HCT116 (cell line): ENCODE measurements around the gene DPYSL4. TPM values are rescaled to one million over a fixed set of nuclear protein-coding genes. Genes with fewer than 3 reads are reported as not detected.

Source experiments
- ATAC-seq: fragments of 200-7000 bp; cut with Tn5 transposase; 2 replicates; pipeline ENCODE4 v1.9.1; 2020; ENCODE audit warnings: mild to moderate bottlenecking, moderate library complexity
- BruUV-seq: library from RNA; stranded (reverse); fragments of 400-500 nt; replicated peaks from 2 replicates; lab custom pipeline; 2021; lab: Mats Ljungman, UMichigan
- CTCF ChIA-PET: fragments of 300-600 bp; sonication (Branson Sonifier 250); formaldehyde crosslinking; loops from one replicate; lab custom pipeline; 2021; ENCODE audit warnings: antibody characterized with exemption; lab: Charles Lee
- POLR2A ChIA-PET: fragments of 300-600, 350-600 bp; sonication (Branson Sonifier 250); formaldehyde crosslinking; loops from one replicate; lab custom pipeline; 2021; ENCODE audit warnings: antibody characterized with exemption; lab: Charles Lee
- RAD21 ChIA-PET, 2 experiments: fragments of 300-600 bp; sonication (Branson Sonifier 250); formaldehyde crosslinking; loops; one replicate each; lab custom pipeline; 2023; ENCODE audit warnings: low total read pairs in 2 of 2; ENCODE audit not compliant: uncharacterized antibody in 2 of 2, unreplicated experiment in 2 of 2, low non-redundant PET in 1 of 2; lab: Charles Lee
- DNase-seq: peaks from one replicate; pipeline ENCODE4 v3.0.0-alpha.2; 2010; ENCODE audit warnings: low read depth, low spot score
- H2AFZ ChIP-seq: fragments of 200-600 bp; shearing (Covaris generic), sonication (generic); 2 replicates; pipeline ENCODE4 v1.6.1; 2017; ENCODE audit warnings: low read depth, mixed run types, mixed read lengths, antibody characterized with exemption, low read length; ENCODE audit not compliant: poor library complexity, severe bottlenecking
- H3K27ac ChIP-seq: 2 replicates; pipeline ENCODE4 v1.5.1; 2012; ENCODE audit warnings: low read depth, low read length
- H3K27me3 ChIP-seq: fragments of 200-600 bp; sonication (generic); 2 replicates; pipeline ENCODE4 v1.6.1; 2016; ENCODE audit warnings: mixed run types, low read length, mixed read lengths; ENCODE audit not compliant: insufficient read depth
- H3K36me3 ChIP-seq, 2 experiments: fragments of 200-500 bp in 1 of 2; fragments of 200-600 bp in 1 of 2; sonication (Bioruptor generic) in 1 of 2; sonication (generic) in 1 of 2; 2 replicates each; pipeline versions ENCODE4 v1.5.1 to v1.6.1; 2014 to 2016; ENCODE audit warnings: low read length in 2 of 2, inconsistent platforms in 1 of 2, mixed read lengths in 1 of 2, mixed run types in 1 of 2; ENCODE audit not compliant: insufficient read depth in 2 of 2, control insufficient read depth in 1 of 2
- H3K4me1 ChIP-seq, 2 experiments: fragments of 200-600 bp in 1 of 2; sonication (generic) in 1 of 2; 2 replicates each; pipeline versions ENCODE4 v1.5.1 to v1.6.1; 2012 to 2017; ENCODE audit warnings: low read length in 2 of 2, inconsistent platforms in 1 of 2, mild to moderate bottlenecking in 1 of 2, mixed read lengths in 1 of 2, mixed run types in 1 of 2, moderate library complexity in 1 of 2; ENCODE audit not compliant: insufficient read depth in 2 of 2, control insufficient read depth in 1 of 2
- H3K4me2 ChIP-seq: fragments of 200-600 bp; sonication (generic); 2 replicates; pipeline ENCODE4 v1.6.1; 2017; ENCODE audit warnings: mixed run types, low read length, mixed read lengths
- H3K4me3 ChIP-seq, 2 experiments: fragments of 200-600 bp in 1 of 2; sonication (generic) in 1 of 2; replicated peaks in 1 of 2; 2 replicates each; pipeline ENCODE4 v1.5.1; 2011 to 2016; ENCODE audit warnings: low read length in 2 of 2, control low read depth in 1 of 2, low read depth in 1 of 2, mild to moderate bottlenecking in 1 of 2, mixed read lengths in 1 of 2, mixed run types in 1 of 2
- H3K79me2 ChIP-seq: fragments of 200-600 bp; sonication (generic); 2 replicates; pipeline ENCODE4 v1.6.1; 2017; ENCODE audit warnings: mild to moderate bottlenecking, mixed run types, low read length, moderate library complexity, mixed read lengths; ENCODE audit not compliant: insufficient read depth
- H3K9ac ChIP-seq: fragments of 200-600 bp; sonication (generic); 2 replicates; pipeline ENCODE4 v1.6.1; 2016; ENCODE audit warnings: low read length, mixed read lengths
- H3K9me2 ChIP-seq: fragments of 200-600 bp; sonication (generic), shearing (Covaris generic); 2 replicates; pipeline ENCODE4 v1.6.1; 2017; ENCODE audit warnings: mixed run types, mild to moderate bottlenecking, moderate library complexity; ENCODE audit not compliant: insufficient read depth
- H3K9me3 ChIP-seq, 2 experiments: fragments of 200-500 bp in 1 of 2; fragments of 200-600 bp in 1 of 2; sonication (Bioruptor generic) in 1 of 2; sonication (generic) in 1 of 2; 2 replicates each; pipeline ENCODE4 v1.6.1; 2014 to 2017; ENCODE audit warnings: low read length in 2 of 2, mixed read lengths in 2 of 2, inconsistent platforms in 1 of 2, low read depth in 1 of 2, mild to moderate bottlenecking in 1 of 2, mixed run types in 1 of 2, moderate library complexity in 1 of 2; ENCODE audit not compliant: control insufficient read depth in 1 of 2, insufficient read depth in 1 of 2
- H4K20me1 ChIP-seq: fragments of 200-600 bp; sonication (generic), shearing (Covaris generic); 2 replicates; pipeline ENCODE4 v1.6.1; 2017; ENCODE audit warnings: mixed run types, mild to moderate bottlenecking, moderate library complexity; ENCODE audit not compliant: insufficient read depth
- CBX3 ChIP-seq: IDR thresholded peaks from 2 replicates; pipeline ENCODE4 v1.6.1; 2012; ENCODE audit warnings: low read depth
- CEBPB ChIP-seq: IDR thresholded peaks from 2 replicates; pipeline ENCODE4 v1.6.1; 2012; ENCODE audit warnings: low read depth
- EGR1 ChIP-seq: IDR thresholded peaks from 2 replicates; pipeline ENCODE4 v1.6.1; 2012; ENCODE audit warnings: low read depth
- ELF1 ChIP-seq: IDR thresholded peaks from 2 replicates; pipeline ENCODE4 v1.6.1; 2012; ENCODE audit warnings: low read depth, borderline replicate concordance
- EZH2phosphoT487 ChIP-seq: fragments of 200-600 bp; IDR thresholded peaks from 2 replicates; pipeline ENCODE4 v1.6.1; 2018; ENCODE audit warnings: antibody characterized with exemption, borderline replicate concordance
- JUND ChIP-seq: IDR thresholded peaks from 2 replicates; pipeline ENCODE4 v1.6.1; 2012
- POLR2A ChIP-seq: IDR thresholded peaks from 2 replicates; pipeline ENCODE4 v1.7.0; 2011; ENCODE audit warnings: borderline replicate concordance; ENCODE audit not compliant: insufficient read depth, insufficient read length; ENCODE audit errors: extremely low read depth
- POLR2AphosphoS5 ChIP-seq: IDR thresholded peaks from 2 replicates; pipeline ENCODE4 v1.6.1; 2011; ENCODE audit warnings: mild to moderate bottlenecking, low read depth, low read length, moderate library complexity
- RAD21 ChIP-seq: IDR thresholded peaks from 2 replicates; pipeline ENCODE4 v1.6.1; 2012; ENCODE audit warnings: low read depth, mild to moderate bottlenecking
- SIN3A ChIP-seq: IDR thresholded peaks from 2 replicates; pipeline ENCODE4 v1.6.1; 2012; ENCODE audit warnings: low read depth
- SRF ChIP-seq: IDR thresholded peaks from 2 replicates; pipeline ENCODE4 v1.6.1; 2012; ENCODE audit warnings: low read depth
- TCF7L2 ChIP-seq: IDR thresholded peaks from 2 replicates; pipeline ENCODE4 v1.7.0; 2011; ENCODE audit warnings: borderline replicate concordance, inconsistent platforms; ENCODE audit not compliant: insufficient read depth, insufficient read length; ENCODE audit errors: extremely low read depth
- YY1 ChIP-seq: IDR thresholded peaks from 2 replicates; pipeline ENCODE4 v1.6.1; 2011; ENCODE audit warnings: low read length, low read depth, moderate library complexity, mild to moderate bottlenecking; ENCODE audit not compliant: insufficient replicate concordance; ENCODE audit errors: extremely low read depth
- ZFX ChIP-seq: fragments of 450-650 bp; IDR thresholded peaks from 2 replicates; pipeline ENCODE4 v1.6.1; 2017
- intact Hi-C: fragments of 100-400 bp; cut with micrococcal nuclease; formaldehyde crosslinking; loops from 2 replicates; pipeline ENCODE4 v1.10.0; 2022
- total RNA-seq: library from RNA; stranded (reverse); gene quantifications from one replicate; pipeline ENCODE4 v1.2.1, GENCODE V29; 2021; ENCODE audit not compliant: unreplicated experiment
- TF ChIP-seq, protein P1 (sequence below): IDR thresholded peaks from 2 replicates; pipeline ENCODE4 v1.6.1; 2011; ENCODE audit warnings: mild to moderate bottlenecking, low read length, moderate library complexity; ENCODE audit not compliant: insufficient replicate concordance; ENCODE audit errors: extremely low read depth
- TF ChIP-seq, protein P2 (sequence below): IDR thresholded peaks from 2 replicates; pipeline ENCODE4 v1.6.1; 2012
- TF ChIP-seq, protein P3 (sequence below): IDR thresholded peaks from 2 replicates; pipeline ENCODE4 v1.6.1; 2012
- TF ChIP-seq, protein P4 (sequence below): IDR thresholded peaks from 2 replicates; pipeline ENCODE4 v1.6.1; 2012; ENCODE audit warnings: low read depth
- TF ChIP-seq, protein P5 (sequence below), 3 experiments: fragments of 200-600 bp in 1 of 3; sonication (generic) in 1 of 3; IDR thresholded peaks in 2 of 3; conservative IDR thresholded peaks in 1 of 3; 2 replicates each; pipeline ENCODE4 v1.5.1; 2012 to 2017; ENCODE audit warnings: low read depth in 2 of 3, low read length in 2 of 3, antibody characterized with exemption in 1 of 3, borderline replicate concordance in 1 of 3, control low read depth in 1 of 3, mild to moderate bottlenecking in 1 of 3, mixed read lengths in 1 of 3, mixed run types in 1 of 3, moderate library complexity in 1 of 3; ENCODE audit not compliant: insufficient read depth in 1 of 3

The DPYSL4 gene
- total RNA-seq, 1 experiment from 2014 or later, result 5.4 TPM

DNA sequence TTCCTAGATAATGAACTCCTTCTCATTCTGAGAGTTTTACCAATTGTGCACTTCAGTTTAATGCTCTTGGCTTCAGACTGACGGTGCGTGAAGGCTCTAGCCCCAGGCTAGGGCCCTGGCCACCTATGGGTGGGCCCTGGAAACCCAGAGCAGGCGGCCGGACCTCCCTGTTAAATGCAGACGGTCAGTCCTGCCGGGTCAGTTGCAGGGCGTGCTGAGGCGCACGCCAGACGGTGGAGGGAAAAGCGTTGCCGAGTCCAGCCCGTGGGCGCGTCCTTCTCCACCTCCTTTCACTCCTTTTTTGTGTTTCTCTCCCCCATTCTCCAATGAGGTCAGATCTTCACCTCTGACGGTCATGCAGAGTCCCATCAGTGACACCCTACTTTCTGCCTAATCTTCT lies 2.3 kb downstream of the DPYSL4 start:
- Histone ChIP-seq H3K79me2 (no peaks in the 10 kb centered on the region), H3K27me3 (no peaks in the 10 kb centered on the region), H2AFZ (no peak overlapping the region), H3K9me3 (no peaks in the 10 kb centered on the region), H3K4me2 (no peak overlapping the region), H3K4me3 (no peak overlapping the region), H3K9me2 (no peaks in the 10 kb centered on the region), H3K36me3 (no peaks in the 10 kb centered on the region), H4K20me1 (no peaks in the 10 kb centered on the region), H3K27ac (no peak overlapping the region), H3K9ac (no peak overlapping the region), H3K4me1 (no peaks in the 10 kb centered on the region)
- DNase-seq, result no peak
- TF ChIP-seq, protein P1, sequence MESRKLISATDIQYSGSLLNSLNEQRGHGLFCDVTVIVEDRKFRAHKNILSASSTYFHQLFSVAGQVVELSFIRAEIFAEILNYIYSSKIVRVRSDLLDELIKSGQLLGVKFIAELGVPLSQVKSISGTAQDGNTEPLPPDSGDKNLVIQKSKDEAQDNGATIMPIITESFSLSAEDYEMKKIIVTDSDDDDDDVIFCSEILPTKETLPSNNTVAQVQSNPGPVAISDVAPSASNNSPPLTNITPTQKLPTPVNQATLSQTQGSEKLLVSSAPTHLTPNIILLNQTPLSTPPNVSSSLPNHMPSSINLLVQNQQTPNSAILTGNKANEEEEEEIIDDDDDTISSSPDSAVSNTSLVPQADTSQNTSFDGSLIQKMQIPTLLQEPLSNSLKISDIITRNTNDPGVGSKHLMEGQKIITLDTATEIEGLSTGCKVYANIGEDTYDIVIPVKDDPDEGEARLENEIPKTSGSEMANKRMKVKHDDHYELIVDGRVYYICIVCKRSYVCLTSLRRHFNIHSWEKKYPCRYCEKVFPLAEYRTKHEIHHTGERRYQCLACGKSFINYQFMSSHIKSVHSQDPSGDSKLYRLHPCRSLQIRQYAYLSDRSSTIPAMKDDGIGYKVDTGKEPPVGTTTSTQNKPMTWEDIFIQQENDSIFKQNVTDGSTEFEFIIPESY, result no peak
- TF ChIP-seq SIN3A (no peak), POLR2A (no peak), SRF (no peak), TCF7L2 (no peak), EZH2phosphoT487 (no peak), JUND (no peak), POLR2AphosphoS5 (no peak), RAD21 (no peak), ELF1 (no peak), CBX3 (no peak), EGR1 (no peak), CEBPB (no peak), ZFX (no peak), YY1 (no peak)
- TF ChIP-seq, protein P2, sequence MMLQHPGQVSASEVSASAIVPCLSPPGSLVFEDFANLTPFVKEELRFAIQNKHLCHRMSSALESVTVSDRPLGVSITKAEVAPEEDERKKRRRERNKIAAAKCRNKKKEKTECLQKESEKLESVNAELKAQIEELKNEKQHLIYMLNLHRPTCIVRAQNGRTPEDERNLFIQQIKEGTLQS, result no peak
- TF ChIP-seq, protein P3, sequence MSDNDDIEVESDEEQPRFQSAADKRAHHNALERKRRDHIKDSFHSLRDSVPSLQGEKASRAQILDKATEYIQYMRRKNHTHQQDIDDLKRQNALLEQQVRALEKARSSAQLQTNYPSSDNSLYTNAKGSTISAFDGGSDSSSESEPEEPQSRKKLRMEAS, result no peak
- TF ChIP-seq, protein P4, sequence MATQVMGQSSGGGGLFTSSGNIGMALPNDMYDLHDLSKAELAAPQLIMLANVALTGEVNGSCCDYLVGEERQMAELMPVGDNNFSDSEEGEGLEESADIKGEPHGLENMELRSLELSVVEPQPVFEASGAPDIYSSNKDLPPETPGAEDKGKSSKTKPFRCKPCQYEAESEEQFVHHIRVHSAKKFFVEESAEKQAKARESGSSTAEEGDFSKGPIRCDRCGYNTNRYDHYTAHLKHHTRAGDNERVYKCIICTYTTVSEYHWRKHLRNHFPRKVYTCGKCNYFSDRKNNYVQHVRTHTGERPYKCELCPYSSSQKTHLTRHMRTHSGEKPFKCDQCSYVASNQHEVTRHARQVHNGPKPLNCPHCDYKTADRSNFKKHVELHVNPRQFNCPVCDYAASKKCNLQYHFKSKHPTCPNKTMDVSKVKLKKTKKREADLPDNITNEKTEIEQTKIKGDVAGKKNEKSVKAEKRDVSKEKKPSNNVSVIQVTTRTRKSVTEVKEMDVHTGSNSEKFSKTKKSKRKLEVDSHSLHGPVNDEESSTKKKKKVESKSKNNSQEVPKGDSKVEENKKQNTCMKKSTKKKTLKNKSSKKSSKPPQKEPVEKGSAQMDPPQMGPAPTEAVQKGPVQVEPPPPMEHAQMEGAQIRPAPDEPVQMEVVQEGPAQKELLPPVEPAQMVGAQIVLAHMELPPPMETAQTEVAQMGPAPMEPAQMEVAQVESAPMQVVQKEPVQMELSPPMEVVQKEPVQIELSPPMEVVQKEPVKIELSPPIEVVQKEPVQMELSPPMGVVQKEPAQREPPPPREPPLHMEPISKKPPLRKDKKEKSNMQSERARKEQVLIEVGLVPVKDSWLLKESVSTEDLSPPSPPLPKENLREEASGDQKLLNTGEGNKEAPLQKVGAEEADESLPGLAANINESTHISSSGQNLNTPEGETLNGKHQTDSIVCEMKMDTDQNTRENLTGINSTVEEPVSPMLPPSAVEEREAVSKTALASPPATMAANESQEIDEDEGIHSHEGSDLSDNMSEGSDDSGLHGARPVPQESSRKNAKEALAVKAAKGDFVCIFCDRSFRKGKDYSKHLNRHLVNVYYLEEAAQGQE, result no peak
- TF ChIP-seq, protein P5, sequence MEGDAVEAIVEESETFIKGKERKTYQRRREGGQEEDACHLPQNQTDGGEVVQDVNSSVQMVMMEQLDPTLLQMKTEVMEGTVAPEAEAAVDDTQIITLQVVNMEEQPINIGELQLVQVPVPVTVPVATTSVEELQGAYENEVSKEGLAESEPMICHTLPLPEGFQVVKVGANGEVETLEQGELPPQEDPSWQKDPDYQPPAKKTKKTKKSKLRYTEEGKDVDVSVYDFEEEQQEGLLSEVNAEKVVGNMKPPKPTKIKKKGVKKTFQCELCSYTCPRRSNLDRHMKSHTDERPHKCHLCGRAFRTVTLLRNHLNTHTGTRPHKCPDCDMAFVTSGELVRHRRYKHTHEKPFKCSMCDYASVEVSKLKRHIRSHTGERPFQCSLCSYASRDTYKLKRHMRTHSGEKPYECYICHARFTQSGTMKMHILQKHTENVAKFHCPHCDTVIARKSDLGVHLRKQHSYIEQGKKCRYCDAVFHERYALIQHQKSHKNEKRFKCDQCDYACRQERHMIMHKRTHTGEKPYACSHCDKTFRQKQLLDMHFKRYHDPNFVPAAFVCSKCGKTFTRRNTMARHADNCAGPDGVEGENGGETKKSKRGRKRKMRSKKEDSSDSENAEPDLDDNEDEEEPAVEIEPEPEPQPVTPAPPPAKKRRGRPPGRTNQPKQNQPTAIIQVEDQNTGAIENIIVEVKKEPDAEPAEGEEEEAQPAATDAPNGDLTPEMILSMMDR (IDR thresholded peaks at IDR 0.05 in 2 of 3, conservative IDR thresholded peaks at IDR 0.05 in 1 of 3; ENCODE audit: borderline replicate concordance in 1 of 3, insufficient read depth in 1 of 3, low read depth in 2 of 3, low read length in 2 of 3), result no peak
- ChIA-PET POLR2A (no interaction called here), RAD21 (no interaction called here), CTCF (no interaction called here)
- intact Hi-C loops, result no loop called here
- ATAC-seq, result no peak
- no TSS peak for BruUV-seq
